ENCODE measurements around the gene ANKRD26.

The ANKRD26 gene

DNA sequence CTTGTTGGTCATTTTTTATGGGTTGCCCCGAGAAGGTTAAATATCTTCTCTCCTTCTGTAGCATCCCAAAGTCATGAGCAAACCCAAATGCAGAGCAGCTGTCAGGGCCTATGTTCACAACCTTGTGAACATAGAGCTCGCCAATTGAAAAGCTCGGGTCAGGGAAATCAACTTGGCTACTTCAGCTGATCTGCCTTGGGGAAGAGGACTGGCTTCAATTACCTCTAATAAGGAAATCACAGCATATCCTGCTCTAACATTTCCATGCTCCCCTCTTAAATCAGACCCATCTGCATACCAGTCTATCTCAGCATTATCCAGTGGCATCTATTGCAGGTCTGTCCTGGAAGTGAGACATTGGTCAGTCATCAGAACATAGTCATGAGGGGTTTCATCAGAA, 105.6 kb downstream of the ANKRD26 start:
- Histone ChIP-seq H2BK5ac (ENCODE audit: low read depth, low read length, poor library complexity) (no peak overlapping the region), H3K18ac (ENCODE audit: low read length) (no peak overlapping the region), H4K8ac (ENCODE audit: low read depth, low read length) (no peak overlapping the region), H3K36me3 (ENCODE audit: control insufficient read depth in 1 of 2, insufficient read depth in 2 of 2, low read length in 2 of 2) (peaks cover 0 to 4% of the 10 kb centered on the region in 2 experiments), H3K79me2 (ENCODE audit: control insufficient read depth, insufficient read depth, low read length, poor library complexity) (no peaks in the 10 kb centered on the region), H4K91ac (ENCODE audit: low read depth, low read length) (no peak overlapping the region), H2AFZ (ENCODE audit: insufficient read depth, low read length, poor library complexity) (no peak overlapping the region), H3K4me1 (ENCODE audit: control insufficient read depth in 1 of 2, insufficient read depth in 2 of 2, low read length in 2 of 2) (no peaks in the 10 kb centered on the region), H2AK5ac (ENCODE audit: low read length) (no peak overlapping the region), H3K23ac (ENCODE audit: low read length) (no peak overlapping the region), H3K4me2 (ENCODE audit: low read length) (no peak overlapping the region), H3K14ac (ENCODE audit: low read length) (no peak overlapping the region), H2BK12ac (ENCODE audit: low read length) (no peak overlapping the region), H2BK120ac (ENCODE audit: insufficient read depth, low read length, poor library complexity) (no peak overlapping the region), H3K27me3 (ENCODE audit: insufficient read depth, low read length) (no peaks in the 10 kb centered on the region), H3K4me3 (ENCODE audit: low read depth, low read length) (no peak overlapping the region), H3K9ac (ENCODE audit: low read length) (no peak overlapping the region), H3K4ac (ENCODE audit: low read depth, low read length) (no peak overlapping the region), H3K27ac (ENCODE audit: low read depth, low read length) (no peak overlapping the region), H4K12ac (ENCODE audit: low read depth, low read length) (no peak overlapping the region), H3K9me3 (ENCODE audit: insufficient read depth, low read depth, low read length) (peaks cover 4% of the 10 kb centered on the region), H3K79me1 (ENCODE audit: low read length) (no peaks in the 10 kb centered on the region)
- WGBS (ENCODE audit: extremely low coverage, insufficient coverage, insufficient read length): no CpG with 5 or more reads among the region's 3 CpGs
- no peak for DNase-seq

DNA sequence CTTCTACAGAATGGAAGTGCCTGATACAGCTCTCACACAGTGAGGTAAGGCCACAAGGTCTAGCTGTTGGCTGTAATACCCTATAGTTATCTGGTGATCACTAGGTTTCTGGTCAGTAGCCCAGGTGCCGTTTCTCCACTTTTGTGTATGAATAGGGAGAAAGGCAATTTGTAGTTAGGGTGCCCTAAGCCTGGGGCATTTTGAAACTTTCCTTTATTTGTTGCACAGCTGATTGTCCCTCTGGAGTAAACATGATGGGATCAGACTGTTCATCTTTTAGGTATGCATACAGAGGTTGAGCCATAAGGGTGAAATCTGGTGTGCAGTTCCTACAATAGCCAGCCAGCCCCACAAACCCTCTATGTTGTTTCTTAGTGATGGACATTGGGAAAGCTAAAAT, 112.4 kb downstream of the ANKRD26 start:
- Histone ChIP-seq H2BK12ac (ENCODE audit: low read length) (no peak overlapping the region), H2BK5ac (ENCODE audit: low read depth, low read length, poor library complexity) (no peak overlapping the region), H3K14ac (ENCODE audit: low read length) (no peak overlapping the region), H2AK5ac (ENCODE audit: low read length) (no peak overlapping the region), H3K27ac (ENCODE audit: low read depth, low read length) (no peak overlapping the region), H4K91ac (ENCODE audit: low read depth, low read length) (no peak overlapping the region), H3K4me1 (ENCODE audit: control insufficient read depth in 1 of 2, insufficient read depth in 2 of 2, low read length in 2 of 2) (no peaks in the 10 kb centered on the region), H3K4me2 (ENCODE audit: low read length) (no peak overlapping the region), H3K27me3 (ENCODE audit: insufficient read depth, low read length) (no peaks in the 10 kb centered on the region), H2AFZ (ENCODE audit: insufficient read depth, low read length, poor library complexity) (no peak overlapping the region), H3K79me2 (ENCODE audit: control insufficient read depth, insufficient read depth, low read length, poor library complexity) (no peaks in the 10 kb centered on the region), H3K9ac (ENCODE audit: low read length) (no peak overlapping the region), H3K4me3 (ENCODE audit: low read depth, low read length) (no peak overlapping the region), H3K9me3 (ENCODE audit: insufficient read depth, low read depth, low read length) (no peaks in the 10 kb centered on the region), H3K23ac (ENCODE audit: low read length) (no peak overlapping the region), H4K12ac (ENCODE audit: low read depth, low read length) (no peak overlapping the region), H3K79me1 (ENCODE audit: low read length) (no peaks in the 10 kb centered on the region), H2BK120ac (ENCODE audit: insufficient read depth, low read length, poor library complexity) (no peak overlapping the region), H3K4ac (ENCODE audit: low read depth, low read length) (no peak overlapping the region), H3K36me3 (ENCODE audit: control insufficient read depth in 1 of 2, insufficient read depth in 2 of 2, low read length in 2 of 2) (no peaks in the 10 kb centered on the region), H4K8ac (ENCODE audit: low read depth, low read length) (no peak overlapping the region), H3K18ac (ENCODE audit: low read length) (no peak overlapping the region)
- no CpG with 5 or more reads among the region's 1 CpG for WGBS (ENCODE audit: extremely low coverage, insufficient coverage, insufficient read length)
- no peak for DNase-seq

DNA sequence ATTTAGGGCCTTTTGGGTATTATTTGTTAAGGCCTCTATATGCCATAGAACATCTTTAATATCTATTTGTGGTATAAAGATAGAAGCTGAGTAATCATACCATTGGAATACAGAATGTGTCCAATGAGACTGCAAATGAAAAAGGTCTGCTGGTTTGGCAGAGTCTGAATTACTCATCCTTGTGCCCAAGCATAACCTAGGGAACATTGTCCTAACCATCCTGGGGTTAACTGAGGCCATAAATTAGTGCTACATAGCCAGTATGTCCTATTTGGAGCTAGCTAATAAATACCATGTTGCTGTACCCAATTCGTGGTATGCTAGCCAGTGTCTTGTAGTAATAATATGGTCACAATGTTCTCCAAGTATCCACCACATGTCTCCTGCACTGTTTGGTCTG, 117.1 kb downstream of the ANKRD26 start:
- Histone ChIP-seq H3K36me3 (ENCODE audit: control insufficient read depth in 1 of 2, insufficient read depth in 2 of 2, low read length in 2 of 2) (no peaks in the 10 kb centered on the region), H3K9ac (ENCODE audit: low read length) (no peak overlapping the region), H2AFZ (ENCODE audit: insufficient read depth, low read length, poor library complexity) (no peak overlapping the region), H4K12ac (ENCODE audit: low read depth, low read length) (no peak overlapping the region), H3K4me3 (ENCODE audit: low read depth, low read length) (no peak overlapping the region), H2BK12ac (ENCODE audit: low read length) (no peak overlapping the region), H4K91ac (ENCODE audit: low read depth, low read length) (no peak overlapping the region), H3K4ac (ENCODE audit: low read depth, low read length) (no peak overlapping the region), H2BK120ac (ENCODE audit: insufficient read depth, low read length, poor library complexity) (no peak overlapping the region), H3K14ac (ENCODE audit: low read length) (no peak overlapping the region), H3K4me2 (ENCODE audit: low read length) (no peak overlapping the region), H3K9me3 (ENCODE audit: insufficient read depth, low read depth, low read length) (no peaks in the 10 kb centered on the region), H2BK5ac (ENCODE audit: low read depth, low read length, poor library complexity) (no peak overlapping the region), H3K23ac (ENCODE audit: low read length) (no peak overlapping the region), H3K79me2 (ENCODE audit: control insufficient read depth, insufficient read depth, low read length, poor library complexity) (no peaks in the 10 kb centered on the region), H2AK5ac (ENCODE audit: low read length) (no peak overlapping the region), H3K27ac (ENCODE audit: low read depth, low read length) (no peak overlapping the region), H3K79me1 (ENCODE audit: low read length) (no peaks in the 10 kb centered on the region), H3K4me1 (ENCODE audit: control insufficient read depth in 1 of 2, insufficient read depth in 2 of 2, low read length in 2 of 2) (no peaks in the 10 kb centered on the region), H4K8ac (ENCODE audit: low read depth, low read length) (no peak overlapping the region), H3K27me3 (ENCODE audit: insufficient read depth, low read length) (no peaks in the 10 kb centered on the region), H3K18ac (ENCODE audit: low read length) (no peak overlapping the region)
- no peak for DNase-seq
- WGBS (ENCODE audit: extremely low coverage, insufficient coverage, insufficient read length): no CpG with 5 or more reads among the region's 1 CpG

DNA sequence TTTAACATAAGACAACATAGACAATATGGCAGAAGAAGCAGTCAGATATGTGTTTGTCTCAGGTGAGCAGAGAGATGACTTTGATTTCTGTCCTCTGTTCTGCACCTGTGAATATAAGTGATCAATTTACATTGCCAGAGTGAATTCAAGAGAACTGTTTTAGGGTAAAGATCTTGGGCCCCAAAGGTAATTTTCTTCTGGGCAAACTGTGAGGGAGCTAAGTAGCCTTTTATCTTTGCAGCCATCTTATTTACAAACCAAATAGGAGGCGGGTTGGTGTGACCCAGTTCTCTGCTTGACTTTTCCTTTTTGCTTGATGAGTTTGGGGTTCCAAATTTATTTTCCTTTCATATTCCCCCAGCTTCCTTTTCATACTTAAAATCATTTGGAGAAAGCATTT, 118.2 kb downstream of the ANKRD26 start:
- Histone ChIP-seq H3K14ac (ENCODE audit: low read length) (no peak overlapping the region), H3K4me1 (ENCODE audit: control insufficient read depth in 1 of 2, insufficient read depth in 2 of 2, low read length in 2 of 2) (no peaks in the 10 kb centered on the region), H3K9me3 (ENCODE audit: insufficient read depth, low read depth, low read length) (no peaks in the 10 kb centered on the region), H2BK12ac (ENCODE audit: low read length) (no peak overlapping the region), H4K8ac (ENCODE audit: low read depth, low read length) (no peak overlapping the region), H3K9ac (ENCODE audit: low read length) (no peak overlapping the region), H2BK5ac (ENCODE audit: low read depth, low read length, poor library complexity) (no peak overlapping the region), H3K4me3 (ENCODE audit: low read depth, low read length) (no peak overlapping the region), H3K36me3 (ENCODE audit: control insufficient read depth in 1 of 2, insufficient read depth in 2 of 2, low read length in 2 of 2) (no peaks in the 10 kb centered on the region), H4K91ac (ENCODE audit: low read depth, low read length) (no peak overlapping the region), H3K27ac (ENCODE audit: low read depth, low read length) (no peak overlapping the region), H3K79me1 (ENCODE audit: low read length) (no peaks in the 10 kb centered on the region), H3K4ac (ENCODE audit: low read depth, low read length) (no peak overlapping the region), H3K27me3 (ENCODE audit: insufficient read depth, low read length) (no peaks in the 10 kb centered on the region), H2AK5ac (ENCODE audit: low read length) (no peak overlapping the region), H2AFZ (ENCODE audit: insufficient read depth, low read length, poor library complexity) (no peak overlapping the region), H3K79me2 (ENCODE audit: control insufficient read depth, insufficient read depth, low read length, poor library complexity) (no peaks in the 10 kb centered on the region), H2BK120ac (ENCODE audit: insufficient read depth, low read length, poor library complexity) (no peak overlapping the region), H3K18ac (ENCODE audit: low read length) (no peak overlapping the region), H4K12ac (ENCODE audit: low read depth, low read length) (no peak overlapping the region), H3K4me2 (ENCODE audit: low read length) (no peak overlapping the region), H3K23ac (ENCODE audit: low read length) (no peak overlapping the region)
- no CpG with 5 or more reads among the region's 1 CpG for WGBS (ENCODE audit: extremely low coverage, insufficient coverage, insufficient read length)
- DNase-seq: no peak

Data from trophoblast cell (in vitro differentiated cells and primary cell).